ENCODE measurements around the gene ZNF846.

ZNF846 gene

DNA sequence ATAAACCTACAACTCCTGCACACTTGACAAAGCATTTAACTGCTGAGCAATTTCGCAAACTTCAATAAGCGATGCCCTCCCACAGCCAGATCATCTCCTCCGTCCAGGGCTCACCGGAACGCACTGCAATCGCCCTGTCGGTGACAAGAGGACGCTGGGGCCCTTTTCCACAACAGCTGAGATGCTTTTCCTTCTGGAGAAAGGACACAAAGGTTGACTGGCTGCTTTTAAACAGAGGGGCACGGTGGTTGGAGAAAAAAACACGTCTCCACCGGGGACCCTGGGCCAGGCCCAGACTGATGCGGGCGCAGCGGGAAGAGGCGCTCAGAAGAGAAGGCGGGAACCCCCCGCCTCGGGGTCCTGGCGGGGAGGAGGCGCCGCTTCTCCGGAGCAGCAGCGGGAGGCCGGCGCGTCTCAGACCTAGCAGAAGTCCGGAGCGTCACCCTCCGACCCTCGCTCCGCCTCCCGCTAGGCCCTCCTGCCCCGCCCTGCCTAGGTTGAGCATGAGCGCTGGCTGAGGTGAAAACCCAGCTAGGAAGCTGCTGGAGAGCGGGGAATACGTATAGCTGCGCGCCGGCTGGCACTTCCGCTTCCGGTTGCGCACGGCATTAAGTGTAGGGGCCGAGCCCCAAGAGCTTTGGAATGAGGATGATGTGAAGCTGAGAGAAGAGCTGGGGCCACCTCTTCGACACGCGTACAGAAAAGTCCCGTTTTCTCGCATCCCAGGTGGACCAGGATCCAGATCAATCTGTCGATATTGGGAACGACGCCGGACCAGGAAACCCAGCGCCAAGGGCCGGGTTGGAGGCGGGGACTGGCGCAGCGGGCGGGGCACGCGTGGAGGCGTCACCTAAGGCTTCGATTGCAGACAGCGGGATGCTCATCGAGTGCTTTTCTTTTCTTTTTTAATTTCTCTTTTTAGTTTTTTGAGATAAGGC lies at the start of gene ZNF846:
Gene ZNF846, minus strand, starts transcription at position 564 of the 938 bp plus-strand sequence. CDS start 3,788 bp downstream, outside the sequence.
- TF ChIP-seq, protein P1, sequence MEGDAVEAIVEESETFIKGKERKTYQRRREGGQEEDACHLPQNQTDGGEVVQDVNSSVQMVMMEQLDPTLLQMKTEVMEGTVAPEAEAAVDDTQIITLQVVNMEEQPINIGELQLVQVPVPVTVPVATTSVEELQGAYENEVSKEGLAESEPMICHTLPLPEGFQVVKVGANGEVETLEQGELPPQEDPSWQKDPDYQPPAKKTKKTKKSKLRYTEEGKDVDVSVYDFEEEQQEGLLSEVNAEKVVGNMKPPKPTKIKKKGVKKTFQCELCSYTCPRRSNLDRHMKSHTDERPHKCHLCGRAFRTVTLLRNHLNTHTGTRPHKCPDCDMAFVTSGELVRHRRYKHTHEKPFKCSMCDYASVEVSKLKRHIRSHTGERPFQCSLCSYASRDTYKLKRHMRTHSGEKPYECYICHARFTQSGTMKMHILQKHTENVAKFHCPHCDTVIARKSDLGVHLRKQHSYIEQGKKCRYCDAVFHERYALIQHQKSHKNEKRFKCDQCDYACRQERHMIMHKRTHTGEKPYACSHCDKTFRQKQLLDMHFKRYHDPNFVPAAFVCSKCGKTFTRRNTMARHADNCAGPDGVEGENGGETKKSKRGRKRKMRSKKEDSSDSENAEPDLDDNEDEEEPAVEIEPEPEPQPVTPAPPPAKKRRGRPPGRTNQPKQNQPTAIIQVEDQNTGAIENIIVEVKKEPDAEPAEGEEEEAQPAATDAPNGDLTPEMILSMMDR (IDR thresholded peaks at IDR 0.05; ENCODE audit: extremely low read depth, missing control alignments) = no peak

DNA sequence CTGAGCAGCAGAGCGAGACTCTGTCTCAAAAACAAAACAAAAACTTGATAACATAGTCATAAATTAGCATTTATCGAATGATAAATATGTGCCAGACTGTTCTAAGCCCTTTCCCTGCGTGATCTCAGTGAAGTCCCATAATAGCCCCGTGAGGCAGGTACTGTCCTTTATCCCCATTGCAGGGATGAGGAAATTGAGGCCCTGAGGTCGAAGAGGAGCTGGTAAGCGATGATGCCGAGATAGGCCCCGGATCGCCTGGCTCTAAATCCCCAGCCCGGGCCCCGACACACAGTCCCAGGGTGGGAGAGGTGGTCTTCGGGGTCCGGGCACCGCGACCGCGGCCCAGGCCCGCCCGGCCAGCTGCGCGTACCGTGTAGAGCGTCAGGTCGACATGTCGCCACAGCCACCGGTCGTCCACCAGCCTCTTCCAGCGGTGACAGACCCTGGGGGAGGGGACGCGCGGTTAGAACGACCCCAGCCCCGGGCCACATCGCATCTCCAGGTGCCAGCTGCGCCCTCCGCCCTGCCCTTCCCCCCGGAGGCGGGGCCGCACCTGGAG lies 49.7 kb upstream of the ZNF846 start:
- no peak for DNase-seq (ENCODE audit: low spot score)
- TF ChIP-seq, protein P1 (IDR thresholded peaks at IDR 0.05; ENCODE audit: extremely low read depth, missing control alignments) = no peak

More for the DNA sequence above, at the start of gene ZNF846:
- peak; percentile 93 for DNase-seq (ENCODE audit: low spot score)

DNA sequence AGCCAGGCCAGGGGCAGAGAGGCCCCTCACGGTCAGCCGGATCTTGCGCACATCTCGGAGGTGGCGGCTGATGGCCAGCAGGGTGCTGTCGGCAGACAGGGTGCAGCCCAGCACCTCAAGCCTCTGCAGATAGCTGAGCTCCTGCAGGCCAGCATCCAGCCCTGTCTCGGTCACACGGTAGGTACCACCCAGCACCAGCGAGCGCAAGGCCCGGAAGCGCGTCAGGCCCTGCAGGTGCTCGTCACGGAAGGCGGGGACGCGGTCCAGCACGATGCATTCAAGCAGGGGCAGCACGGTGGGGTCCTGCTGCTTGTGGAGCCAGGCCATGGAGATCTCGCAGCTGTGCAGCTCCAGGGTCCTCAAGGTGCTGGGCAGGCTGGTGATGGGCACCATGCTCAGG lies 42.6 kb upstream of the ZNF846 start:
- TF ChIP-seq, protein P1 (IDR thresholded peaks at IDR 0.05; ENCODE audit: extremely low read depth, missing control alignments) = no peak
- no peak for DNase-seq (ENCODE audit: low spot score)

DNA sequence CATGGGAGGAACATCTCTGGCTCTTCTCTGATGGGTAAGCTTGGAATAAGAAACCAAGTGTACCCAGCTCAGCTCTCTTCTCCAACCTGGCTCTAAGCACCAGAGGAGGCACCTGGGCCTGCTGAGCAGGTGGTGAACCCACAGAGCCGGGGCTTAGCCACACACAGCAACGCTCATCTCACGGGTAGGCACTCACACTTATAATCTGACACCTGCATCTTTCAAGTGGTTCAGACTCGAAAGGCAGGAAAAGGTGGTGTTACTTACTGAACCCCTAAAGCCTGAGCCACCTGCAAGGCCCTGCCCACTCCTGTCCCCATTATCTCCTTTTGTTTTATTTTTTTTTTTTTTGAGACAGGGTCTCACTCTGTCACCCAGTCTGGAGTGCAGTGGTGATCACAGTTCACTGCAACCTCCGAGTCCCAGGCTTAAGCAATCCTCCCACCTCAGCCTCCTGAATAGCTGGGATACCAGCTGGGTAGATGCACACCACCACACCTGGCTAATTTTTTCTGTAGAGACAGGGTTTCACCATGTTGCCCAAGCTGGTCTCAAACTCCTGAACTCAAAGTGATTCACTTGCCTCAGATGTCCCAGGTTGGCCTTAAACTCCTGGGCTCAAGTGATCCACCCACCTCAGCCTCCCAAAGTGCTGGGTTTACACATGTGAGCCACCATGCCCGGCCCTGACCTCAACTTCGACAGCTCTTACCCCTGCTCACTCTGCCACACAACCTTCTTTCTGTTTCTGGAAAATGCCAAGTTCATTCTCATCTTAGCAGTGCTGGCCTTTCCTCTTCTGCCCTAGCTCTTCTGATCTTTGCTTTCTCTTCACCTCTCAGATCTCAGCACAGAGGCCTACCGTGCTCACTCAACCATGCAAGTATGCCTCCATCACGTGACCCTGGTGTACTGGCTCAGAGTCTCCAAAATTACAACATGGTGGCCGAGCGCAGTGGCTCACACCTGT lies 40.6 kb upstream of the ZNF846 start:
- no peak for DNase-seq (ENCODE audit: low spot score)
- TF ChIP-seq, protein P1 (IDR thresholded peaks at IDR 0.05; ENCODE audit: extremely low read depth, missing control alignments) = no peak

DNA sequence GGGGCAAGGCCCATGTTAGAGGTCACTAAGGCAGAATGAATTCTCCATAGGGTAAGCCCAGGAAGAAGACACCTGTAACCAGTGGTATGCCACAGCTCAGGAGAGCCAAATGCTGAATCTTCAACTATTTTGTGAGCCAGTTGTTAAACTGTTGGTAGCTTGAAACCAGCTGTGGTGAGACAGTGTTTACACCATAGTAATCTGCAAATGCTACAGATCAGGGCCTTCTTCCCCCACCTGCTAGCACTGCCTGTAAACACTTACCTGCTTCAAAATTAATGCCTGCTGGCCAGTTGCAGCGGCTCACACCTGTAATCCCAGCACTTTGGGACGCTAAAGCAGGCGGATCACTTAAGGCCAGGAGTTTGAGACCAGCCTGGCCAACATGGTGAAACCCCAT lies 38.3 kb upstream of the ZNF846 start:
- DNase-seq (ENCODE audit: low spot score) = no peak
- TF ChIP-seq, protein P1 (IDR thresholded peaks at IDR 0.05; ENCODE audit: extremely low read depth, missing control alignments) = no peak

DNA sequence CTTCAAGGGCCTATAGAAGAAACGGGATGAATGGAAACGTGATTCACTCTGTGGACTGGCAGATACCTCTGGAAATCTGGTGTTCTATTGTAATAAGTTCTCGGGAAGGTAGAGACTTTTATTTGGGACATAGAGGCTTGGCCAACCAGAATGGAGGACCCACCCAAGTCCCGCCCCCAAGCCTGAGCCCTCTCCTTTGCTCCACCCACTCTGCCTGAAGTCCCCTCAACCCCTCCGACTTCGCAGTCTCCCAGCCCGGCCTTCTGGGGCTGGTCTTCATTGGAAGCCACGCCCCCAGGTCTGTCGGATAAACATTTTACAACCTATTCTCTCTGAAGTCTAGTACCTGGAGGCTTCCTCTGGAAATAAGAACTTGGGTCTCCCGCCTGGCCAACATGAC lies 33.4 kb upstream of the ZNF846 start:
- no peak for DNase-seq (ENCODE audit: low spot score)
- TF ChIP-seq, protein P1 (IDR thresholded peaks at IDR 0.05; ENCODE audit: extremely low read depth, missing control alignments) = no peak

Measured in GM20000 (cell line).